NOMO-1 treated with dmso at 0.1 percent for 144 hours (cell line): ENCODE results near the gene NFAT5.
"Not testable (repeated sequence)": the region's sequence is repeated elsewhere in the genome, so short reads cannot be mapped to it uniquely, and the experiment has no call there.

Source experiments
- DNase-seq: peaks from one replicate; lab custom pipeline; 2025; ENCODE audit not compliant: unreplicated experiment; lab: John Stamatoyannopoulos, UW

NFAT5 gene

DNA sequence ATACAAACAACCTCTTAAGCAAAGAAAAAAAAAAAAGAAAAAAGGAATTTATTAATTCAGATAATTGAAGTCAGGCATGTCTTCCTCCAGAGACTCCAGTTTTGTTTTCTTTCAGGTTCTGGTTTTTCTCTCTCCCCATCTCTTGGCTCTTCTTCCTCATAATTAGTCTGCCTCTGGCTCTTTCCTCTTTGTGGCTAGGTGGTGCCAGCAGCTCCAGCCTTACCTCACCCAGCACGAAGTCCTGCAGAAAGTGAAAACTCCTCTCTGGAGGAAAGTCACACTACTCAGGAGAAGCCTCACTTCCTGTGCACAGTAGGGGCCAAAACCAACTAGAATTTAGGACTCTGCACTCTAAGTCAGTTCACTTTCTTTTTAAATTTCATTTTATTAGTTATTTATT is 10.3 kb upstream of the NFAT5 start:
- peak; percentile 49 for DNase-seq

DNA sequence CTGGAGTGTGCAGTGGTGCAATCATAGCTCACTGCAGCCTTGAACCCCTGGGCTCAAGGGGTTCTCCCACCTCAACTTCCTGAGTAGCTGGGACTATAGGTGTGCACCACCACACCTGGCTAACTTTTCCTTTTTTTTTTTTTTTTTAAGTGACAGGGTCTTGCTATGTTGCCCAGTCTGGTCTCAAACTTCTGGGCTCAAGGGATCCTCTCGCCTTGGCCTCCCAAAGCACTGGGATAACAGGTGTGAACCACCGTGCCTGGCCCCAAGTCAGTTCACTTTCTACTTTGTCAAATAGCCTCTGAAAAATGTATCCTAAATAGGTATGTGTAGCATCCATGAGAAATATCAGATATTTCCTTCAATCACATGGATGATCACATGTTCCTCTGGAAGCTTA is 9.9 kb upstream of the NFAT5 start:
- no peak for DNase-seq

DNA sequence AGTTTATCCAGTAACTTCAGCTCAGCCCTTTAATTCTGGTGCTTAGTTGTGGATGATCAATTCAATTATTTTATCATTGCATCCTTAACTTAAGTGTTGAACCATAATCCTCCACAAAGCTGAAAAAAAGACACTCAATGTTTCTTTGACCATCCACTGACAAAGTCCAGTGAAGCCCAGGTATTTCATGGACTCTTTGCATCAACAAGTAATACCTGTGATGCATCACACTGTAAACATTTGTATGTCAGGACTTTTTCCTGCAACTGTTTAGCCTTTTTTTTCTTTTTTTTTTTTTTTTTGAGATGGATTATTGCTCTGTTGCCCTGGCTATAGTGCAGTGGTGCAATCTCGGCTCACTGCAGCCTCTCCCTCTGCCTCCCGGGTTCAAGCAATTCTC is 6.6 kb upstream of the NFAT5 start:
- no peak for DNase-seq

DNA sequence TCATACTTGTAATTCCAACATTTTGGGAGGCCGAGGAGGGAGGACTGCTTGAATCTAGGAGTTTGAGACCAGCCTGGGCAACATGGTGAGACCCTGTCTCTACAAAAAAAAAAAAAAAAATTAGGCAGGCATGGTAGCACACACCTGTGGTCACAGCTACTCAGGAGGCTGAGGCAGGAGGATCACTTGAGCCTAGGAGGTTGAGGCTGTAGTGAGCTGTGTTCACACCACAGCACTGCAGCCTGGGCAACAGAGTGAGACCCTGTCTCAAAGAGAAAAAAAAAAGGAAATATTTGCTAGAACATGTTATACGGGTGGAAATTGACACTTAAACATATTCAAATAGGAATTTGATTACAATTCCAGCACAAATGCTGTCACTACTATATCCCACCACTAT is 4.4 kb upstream of the NFAT5 start:
- DNase-seq = not testable (repeated sequence)

GRCh38 chr16:69561901-69562300 is 3.9 kb upstream of the NFAT5 start:
- no peak for DNase-seq

- no peak for DNase-seq
These were observed 3.0 kb upstream of the NFAT5 start for GRCh38 chr16:69562813-69563212.

GRCh38 chr16:69563605-69564580 is 1.9 kb upstream of the NFAT5 start:
- DNase-seq = peak; percentile 78

DNA sequence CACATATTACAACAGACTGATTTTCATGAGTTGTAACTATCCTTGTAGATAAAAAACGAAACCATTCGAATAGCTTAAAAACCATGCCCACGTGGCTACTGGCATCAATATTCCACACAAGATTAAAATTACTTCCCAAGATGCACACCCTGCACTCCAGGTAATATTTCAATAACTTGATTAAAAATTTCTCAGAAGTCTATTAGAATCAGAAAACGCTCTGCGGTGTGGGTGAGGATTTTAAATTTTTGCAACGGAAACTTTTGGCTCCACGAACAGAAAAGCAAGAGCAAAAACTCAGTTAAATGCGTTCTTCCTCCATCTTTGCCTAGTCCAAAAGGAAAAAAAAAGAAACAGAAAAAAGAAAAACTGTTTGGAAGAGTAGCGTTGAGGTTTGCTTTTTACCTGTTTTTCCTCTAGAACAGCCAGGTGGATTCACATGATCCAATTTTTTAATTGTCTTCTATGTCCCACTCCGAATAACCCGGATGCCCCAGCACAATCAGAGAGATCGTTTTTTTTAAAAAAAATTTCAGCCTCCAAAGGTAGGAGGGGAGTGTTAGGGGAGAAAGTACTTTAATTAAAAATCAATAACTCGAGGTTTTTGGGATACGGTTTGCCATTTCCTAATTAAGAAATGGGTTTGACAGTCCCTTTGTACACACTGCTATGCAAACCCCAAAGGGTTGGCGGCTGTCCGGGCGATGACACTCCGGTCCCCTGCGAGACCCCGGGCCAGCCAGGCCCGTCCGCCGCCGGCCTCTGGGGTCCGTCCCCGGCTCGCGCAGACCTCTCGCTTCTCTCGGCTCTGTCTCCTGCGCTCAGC is 708 bp upstream of the NFAT5 start:
- DNase-seq = no peak

- DNase-seq = no peak
These were observed 644 bp downstream of the NFAT5 start for GRCh38 chr16:69566240-69566980.

GRCh38 chr16:69566981-69567680 is 1.4 kb downstream of the NFAT5 start:
- no peak for DNase-seq

GRCh38 chr16:69568676-69569075 is 2.9 kb downstream of the NFAT5 start:
- DNase-seq = no peak

DNA sequence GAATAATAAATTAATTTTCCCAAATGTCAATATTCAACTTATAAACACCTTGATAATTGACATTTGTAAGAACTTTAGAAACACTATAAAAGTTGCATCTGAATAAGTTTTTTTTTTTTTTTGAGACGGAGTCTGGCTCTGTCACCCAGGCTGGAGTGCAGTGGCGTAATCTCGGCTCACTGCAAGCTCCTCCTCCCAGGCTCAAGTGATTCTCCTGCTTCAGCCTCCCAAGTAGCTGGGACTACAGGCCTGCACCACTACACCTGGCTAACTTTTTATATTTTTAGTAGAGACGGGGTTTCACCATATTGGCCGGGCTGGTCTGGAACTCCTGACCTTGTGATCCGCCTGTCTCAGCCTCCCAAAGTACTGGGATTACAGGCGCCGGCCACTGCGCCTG is 13.0 kb downstream of the NFAT5 start:
- not testable (repeated sequence) for DNase-seq

DNA sequence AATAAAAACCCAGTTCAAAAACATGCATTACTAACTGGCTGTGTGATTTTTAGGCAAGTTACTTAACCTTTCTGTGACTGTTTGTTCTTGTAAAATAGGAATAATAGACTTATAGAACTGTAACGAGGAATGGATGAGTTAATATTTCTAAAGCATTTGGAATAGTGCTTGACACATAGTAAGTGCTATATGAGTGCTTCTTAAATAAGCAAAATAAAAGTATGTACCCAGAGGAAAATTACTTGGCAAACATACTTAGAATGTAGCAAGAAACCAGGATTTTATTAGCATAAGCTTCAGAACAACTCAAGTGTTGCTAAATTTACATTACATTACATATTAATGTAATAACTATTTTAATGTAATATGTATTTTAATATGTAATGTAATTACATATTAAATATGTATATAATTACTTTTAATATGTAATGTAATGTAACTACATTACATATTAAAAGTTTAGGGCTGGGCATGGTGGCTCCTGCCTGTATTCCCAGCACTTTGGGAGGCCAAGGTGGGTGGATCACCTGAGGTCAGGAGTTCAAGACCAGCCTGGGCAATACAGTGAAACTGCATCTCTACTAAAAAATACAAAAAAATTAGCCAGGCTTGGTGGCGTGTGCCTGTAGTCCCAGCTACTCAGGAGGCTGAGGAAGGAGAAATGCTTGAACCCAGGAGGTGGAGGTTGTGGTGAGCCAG is 14.2 kb downstream of the NFAT5 start:
- DNase-seq = no peak

DNA sequence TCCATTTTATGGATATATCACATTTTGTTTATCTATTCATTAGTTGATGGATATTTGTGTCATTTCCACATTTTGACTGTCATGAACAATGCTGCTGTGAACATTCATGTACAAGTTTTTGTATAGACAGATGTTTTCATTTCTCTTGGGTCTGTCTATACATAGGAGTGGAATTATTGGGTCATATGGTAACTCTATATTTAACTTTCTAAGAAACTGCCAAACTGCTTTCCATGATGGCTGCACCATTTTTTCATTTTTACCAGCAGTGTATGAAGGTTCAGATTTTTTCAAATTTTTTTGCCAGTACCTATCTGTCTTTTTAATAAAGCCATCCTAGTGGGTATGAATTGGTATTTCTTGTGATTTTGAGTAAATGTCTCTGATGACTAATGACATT is 15.5 kb downstream of the NFAT5 start:
- no peak for DNase-seq

DNA sequence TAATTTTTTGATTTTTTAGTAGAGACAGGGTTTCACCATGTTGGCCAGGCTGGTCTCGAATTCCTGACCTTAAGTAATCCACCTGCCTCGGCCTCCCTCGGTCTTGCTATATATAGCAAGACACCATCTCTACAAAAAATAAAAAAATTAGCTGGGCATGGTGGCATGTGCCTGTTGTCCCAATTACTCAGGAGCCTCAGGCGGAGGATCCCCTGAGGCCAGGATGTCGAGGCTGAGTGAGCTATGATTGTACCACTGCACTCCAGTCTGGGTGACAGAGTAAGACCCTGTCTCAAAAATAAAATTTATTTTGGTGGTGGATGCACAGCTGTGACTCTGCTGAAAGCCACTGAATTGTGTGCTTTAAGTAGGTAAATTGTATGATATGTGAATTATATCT is 18.7 kb downstream of the NFAT5 start:
- not testable (repeated sequence) for DNase-seq

DNA sequence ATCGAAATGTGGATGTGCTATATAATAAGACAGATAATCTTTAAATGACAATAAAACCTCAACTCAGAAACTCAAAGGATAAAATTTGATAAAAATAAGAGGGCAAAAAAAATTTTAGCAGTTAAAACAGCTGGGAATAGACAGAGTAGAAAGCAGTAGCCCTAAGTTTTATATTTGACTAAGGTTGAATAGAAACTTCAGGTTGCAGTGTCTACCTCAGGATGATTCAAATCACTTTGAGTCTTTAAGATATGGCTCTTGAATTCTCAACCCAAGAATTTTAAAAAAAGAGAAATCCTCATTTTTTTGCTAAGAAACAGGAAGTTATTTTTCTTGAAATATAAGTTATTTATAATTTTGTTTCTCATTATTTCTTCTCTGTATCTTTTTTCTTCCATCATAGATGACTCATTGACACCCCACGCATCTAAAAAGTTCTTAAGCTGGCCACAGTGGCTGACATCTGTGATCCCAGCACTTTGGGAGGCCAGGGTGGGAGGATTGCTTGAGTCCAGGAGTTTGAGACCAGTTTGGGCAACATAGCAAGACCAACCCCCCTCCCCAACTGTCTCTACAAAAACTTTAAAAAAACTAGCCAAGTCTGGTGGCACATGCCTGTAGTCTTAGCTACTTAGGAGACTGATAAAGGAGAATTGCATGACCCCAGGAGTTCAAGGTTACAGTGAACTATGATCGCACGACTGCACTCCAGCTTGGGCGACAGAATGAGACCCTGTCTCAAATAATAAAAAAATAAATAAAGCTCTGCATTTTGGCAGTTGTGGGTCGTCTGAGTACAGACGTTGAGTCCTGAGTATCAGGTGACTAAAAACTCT is 23.9 kb downstream of the NFAT5 start:
- no peak for DNase-seq

- DNase-seq = no peak
These were observed 24.8 kb downstream of the NFAT5 start for GRCh38 chr16:69590590-69590989.

DNA sequence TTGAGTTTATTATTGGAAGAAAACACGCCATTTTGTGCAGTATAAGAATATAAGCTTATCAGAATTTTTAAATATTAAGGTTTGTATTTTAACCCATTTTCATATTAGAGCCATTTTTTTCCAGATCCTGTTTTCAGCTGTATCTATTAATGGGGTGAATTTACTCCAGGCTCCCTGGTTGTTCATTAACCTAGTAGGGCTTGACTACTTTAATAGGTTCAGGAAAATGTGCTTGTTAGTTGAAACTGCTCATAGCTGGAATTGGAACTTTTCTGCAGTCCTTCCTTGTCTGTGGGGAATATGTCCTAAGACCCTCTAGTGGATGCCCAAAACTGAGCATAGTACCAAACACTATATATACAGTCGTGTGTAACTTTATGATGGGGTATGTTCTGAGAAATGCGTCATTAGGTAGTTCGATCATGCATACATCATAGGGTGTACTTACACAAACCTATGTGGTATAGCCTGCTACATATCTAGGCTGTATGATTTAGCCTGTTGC is 28.0 kb downstream of the NFAT5 start:
- no peak for DNase-seq
